Stimulated activated CD8-positive, alpha-beta memory T cell treated with anti-CD3 and anti-CD28 coated beads, Interleukin-15, amount 100 ng/mL, for 4 hours (primary cell): ENCODE measurements around the gene NETO1.

Experiments used
- DNase-seq, 2 donors: peaks; one replicate each; pipeline ENCODE4 v3.0.0-alpha.2; 2020; ENCODE audit warnings: low read depth in 2 of 2

Gene NETO1

DNA sequence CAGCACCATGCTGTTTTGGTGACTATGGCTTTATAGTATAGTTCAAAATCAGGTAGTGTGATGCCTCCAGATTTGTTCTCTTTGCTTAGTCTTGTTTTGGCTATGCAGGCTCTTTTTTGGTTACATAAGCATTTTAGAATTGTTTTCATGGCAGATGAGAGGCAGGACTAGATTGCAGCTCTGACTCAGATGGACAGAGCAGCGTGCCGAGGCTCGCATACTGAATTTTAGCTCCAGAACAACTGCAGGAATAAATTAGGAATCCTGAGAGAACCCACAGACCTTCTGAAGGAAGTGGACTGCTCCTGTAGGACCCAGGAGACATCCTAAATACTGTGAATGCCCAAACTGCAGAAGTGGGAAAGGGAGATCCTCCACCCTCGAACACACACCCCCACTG lies 141.6 kb downstream of the NETO1 start:
- DNase-seq = no peak

DNA sequence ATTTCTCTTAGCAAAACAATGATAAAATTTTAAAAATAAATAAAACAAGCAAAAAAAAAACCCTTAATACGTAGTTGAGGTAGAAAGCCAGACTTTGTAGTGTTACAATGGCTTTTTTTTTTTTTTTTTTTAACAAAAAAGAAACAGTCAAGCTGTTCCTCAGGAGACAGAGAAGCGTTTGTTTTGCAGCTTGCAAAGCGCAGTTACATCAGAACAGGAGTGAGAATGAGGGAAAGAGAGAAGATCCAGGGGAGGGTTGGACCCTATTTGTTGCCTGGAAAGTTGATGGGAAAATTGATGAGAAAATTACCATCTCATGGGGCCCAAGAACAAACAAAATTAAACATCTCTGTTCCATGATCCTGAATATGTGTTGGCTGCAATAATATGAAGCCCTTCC lies 146.5 kb downstream of the NETO1 start:
- DNase-seq = no peak

DNA sequence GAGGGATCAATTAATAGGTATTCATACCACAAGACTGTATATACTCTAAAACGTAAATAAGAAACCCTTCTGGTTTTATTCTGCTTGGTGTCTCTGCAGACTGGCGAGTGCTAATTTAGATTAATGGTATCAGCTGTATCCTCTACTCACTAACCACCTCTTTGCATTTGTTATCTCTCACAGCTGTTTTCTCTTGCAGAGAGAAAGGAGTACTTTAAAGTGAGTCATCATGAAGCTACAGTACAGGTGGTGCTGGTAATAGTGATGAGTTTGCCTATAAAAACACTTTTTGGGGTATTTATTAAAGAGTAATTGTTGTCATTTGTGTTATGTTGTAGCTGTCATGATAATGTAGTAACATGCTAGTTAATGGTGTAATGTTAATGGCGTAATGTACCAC lies 147.7 kb downstream of the NETO1 start:
- no peak for DNase-seq

DNA sequence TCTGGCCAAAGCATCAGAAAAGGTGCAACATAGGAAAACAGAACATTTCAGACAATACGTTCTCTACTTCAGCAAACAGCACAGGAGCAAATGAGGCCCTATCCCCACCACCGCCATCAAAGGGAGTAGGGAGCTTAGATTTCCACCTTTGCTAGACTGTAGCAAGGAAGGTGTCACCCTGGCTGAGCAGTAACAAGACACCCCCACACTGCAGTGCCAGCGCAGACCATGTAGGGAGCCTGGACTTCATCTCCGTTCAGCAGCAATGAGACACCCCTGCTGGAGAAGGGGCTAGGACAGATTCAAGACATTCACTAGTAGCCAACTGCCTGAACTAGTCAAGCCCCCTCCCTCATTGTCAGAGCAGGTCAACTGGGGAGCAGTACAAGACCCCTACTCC lies 163.6 kb downstream of the NETO1 start:
- no peak for DNase-seq

DNA sequence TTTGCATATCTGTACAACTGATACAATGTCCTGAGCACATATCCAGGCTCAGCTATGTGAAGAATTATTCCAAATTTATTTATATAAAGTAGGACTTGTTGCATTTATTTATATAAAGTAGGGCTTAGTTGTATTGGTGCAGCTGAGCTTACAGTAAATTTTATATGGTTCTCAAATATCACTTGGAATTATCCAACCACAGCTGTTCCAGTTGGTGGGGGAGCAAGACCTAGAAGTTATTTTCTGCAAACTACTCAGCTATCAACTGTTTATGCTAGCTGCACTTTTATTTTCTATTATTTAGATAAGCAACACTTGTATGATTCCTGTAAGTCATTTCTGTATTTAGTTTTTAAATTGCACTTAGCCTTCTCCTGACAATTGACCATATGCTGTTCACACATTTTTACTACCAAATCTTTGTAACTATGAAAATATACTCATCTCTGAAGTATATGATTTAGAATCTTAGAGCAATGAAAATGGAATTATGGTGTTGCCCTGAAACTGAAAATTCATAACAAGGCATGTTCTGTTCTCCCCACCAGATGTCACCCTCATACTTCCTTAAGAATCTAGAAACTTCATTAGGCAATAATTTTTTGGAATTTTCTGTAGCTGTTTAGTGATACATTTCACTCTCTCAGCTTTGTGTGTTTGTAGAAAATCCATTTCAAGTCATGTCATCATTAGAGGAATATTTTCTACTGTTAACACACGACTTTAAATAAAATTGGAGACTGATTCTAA lies 166.7 kb downstream of the NETO1 start:
- no peak for DNase-seq

DNA sequence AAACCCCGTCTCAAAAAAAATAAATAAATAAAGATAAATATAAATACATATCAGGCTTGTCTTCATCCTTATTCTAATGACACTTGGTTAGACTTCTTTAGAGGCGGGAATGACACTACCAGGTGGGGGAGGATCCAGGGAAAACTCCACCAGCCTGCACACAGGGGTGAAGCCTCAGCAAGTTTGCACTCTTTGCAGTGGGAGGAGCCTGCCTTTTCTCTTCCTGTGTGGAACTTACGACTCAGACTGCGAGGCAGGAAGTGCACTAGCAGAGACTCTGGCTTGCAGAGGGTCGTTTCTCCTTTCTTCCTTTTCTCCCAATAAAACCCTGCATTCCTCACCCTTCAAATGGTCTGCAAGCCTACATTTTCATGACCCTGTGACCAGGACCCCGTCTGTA lies 170.1 kb downstream of the NETO1 start:
- no peak for DNase-seq

DNA sequence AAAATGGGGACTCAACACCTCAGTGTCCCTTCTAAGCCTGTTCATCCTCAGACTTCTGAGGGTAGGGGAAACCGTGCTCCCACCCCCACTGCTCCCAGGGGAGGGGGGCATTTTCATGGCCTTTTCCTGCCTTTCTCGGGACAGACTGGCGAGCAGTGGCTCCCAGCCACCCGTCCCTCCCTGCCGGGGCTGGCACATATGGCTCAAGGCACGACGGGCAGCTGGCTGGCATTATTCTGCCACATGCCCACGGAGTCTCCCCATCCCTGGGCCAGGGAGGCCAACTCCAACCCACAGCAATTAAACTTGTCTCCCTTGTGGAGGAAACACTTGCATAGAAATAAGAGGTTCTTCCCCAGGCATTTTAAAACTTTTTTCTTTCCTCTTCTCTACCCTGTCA lies 175.2 kb downstream of the NETO1 start:
- DNase-seq = no peak
